ENCODE measurements around the gene CTSE.
"Not testable (repeated sequence)": the region's sequence is repeated elsewhere in the genome, so short reads cannot be mapped to it uniquely, and the experiment has no call there.

DNA sequence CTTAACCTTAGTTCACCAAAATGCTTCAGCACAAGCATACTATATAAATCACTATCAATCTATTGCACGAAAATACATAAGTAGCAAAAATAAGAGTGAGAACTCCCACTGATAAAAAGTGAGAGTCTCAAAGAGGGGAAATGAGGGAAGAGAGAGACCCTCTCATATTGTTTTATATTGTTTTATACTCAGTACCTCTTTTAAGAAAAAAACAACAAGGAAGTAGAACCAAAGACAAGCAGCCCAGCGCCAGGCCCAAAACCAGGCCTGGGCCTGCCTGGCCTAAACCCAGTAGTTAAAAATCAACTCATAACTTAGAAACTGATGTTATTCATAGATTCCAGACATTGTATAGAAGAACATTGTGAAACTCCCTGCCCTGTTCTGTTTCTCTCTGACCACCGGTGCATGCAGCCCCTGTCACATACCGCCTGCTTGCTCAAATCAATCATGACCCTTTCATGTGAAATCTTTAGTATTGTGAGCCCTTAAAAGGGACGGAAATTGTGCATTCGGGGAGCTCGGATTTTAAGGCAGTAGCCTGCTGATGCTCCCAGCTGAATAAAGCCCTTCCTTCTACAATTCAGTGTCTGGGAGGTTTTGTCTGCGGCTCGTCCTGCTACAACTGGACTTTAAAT lies 34.7 kb upstream of the CTSE start:
- TF ChIP-seq, protein P1, sequence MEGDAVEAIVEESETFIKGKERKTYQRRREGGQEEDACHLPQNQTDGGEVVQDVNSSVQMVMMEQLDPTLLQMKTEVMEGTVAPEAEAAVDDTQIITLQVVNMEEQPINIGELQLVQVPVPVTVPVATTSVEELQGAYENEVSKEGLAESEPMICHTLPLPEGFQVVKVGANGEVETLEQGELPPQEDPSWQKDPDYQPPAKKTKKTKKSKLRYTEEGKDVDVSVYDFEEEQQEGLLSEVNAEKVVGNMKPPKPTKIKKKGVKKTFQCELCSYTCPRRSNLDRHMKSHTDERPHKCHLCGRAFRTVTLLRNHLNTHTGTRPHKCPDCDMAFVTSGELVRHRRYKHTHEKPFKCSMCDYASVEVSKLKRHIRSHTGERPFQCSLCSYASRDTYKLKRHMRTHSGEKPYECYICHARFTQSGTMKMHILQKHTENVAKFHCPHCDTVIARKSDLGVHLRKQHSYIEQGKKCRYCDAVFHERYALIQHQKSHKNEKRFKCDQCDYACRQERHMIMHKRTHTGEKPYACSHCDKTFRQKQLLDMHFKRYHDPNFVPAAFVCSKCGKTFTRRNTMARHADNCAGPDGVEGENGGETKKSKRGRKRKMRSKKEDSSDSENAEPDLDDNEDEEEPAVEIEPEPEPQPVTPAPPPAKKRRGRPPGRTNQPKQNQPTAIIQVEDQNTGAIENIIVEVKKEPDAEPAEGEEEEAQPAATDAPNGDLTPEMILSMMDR (IDR thresholded peaks at IDR 0.05): not testable (repeated sequence)
- not testable (repeated sequence) for TF ChIP-seq EZH2 (IDR thresholded peaks at IDR 0.05; ENCODE audit: borderline replicate concordance, insufficient read depth, low read depth, low read length, poor library complexity, severe bottlenecking)

Data from B cell (primary cell).